ENCODE results near the gene NUDT16L1.

DNA sequence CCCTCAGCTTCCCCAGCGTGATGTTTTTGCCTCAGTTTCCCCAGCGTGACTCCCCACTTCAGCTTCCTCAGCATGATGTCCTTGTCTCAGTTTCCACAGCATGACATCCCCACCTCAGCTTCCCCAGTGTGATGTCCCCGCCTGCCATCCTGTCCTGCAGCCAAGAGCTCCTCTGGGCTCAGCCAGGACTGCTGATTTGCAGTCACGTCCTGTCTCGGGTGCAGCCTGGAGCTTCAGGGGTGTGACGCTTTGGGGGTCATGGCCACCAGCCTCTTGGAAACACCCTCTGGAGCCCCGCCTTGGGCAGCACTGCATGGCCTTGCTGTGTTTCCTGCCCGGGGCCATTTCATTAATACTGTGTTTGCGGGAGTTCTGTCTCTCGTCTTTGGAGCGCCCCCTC is 16.5 kb upstream of the NUDT16L1 start:
- TF ChIP-seq ZNF699 (CRISPR knock-in tag; IDR thresholded peaks at IDR 0.05; ENCODE audit: insufficient replicate concordance) (no peak), POLR2A (conservative IDR thresholded peaks at IDR 0.05) (no peak), SP2 (IDR thresholded peaks at IDR 0.05; ENCODE audit: extremely low read depth, low read depth, low read length, poor library complexity, severe bottlenecking) (no peak), BACH1 (tag; IDR thresholded peaks at IDR 0.05) (no peak)
- TF ChIP-seq, protein P1, sequence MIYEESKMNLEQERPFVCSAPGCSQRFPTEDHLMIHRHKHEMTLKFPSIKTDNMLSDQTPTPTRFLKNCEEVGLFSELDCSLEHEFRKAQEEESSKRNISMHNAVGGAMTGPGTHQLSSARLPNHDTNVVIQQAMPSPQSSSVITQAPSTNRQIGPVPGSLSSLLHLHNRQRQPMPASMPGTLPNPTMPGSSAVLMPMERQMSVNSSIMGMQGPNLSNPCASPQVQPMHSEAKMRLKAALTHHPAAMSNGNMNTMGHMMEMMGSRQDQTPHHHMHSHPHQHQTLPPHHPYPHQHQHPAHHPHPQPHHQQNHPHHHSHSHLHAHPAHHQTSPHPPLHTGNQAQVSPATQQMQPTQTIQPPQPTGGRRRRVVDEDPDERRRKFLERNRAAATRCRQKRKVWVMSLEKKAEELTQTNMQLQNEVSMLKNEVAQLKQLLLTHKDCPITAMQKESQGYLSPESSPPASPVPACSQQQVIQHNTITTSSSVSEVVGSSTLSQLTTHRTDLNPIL (CRISPR knock-in tag; IDR thresholded peaks at IDR 0.05): no peak
- TF ChIP-seq, protein P2, sequence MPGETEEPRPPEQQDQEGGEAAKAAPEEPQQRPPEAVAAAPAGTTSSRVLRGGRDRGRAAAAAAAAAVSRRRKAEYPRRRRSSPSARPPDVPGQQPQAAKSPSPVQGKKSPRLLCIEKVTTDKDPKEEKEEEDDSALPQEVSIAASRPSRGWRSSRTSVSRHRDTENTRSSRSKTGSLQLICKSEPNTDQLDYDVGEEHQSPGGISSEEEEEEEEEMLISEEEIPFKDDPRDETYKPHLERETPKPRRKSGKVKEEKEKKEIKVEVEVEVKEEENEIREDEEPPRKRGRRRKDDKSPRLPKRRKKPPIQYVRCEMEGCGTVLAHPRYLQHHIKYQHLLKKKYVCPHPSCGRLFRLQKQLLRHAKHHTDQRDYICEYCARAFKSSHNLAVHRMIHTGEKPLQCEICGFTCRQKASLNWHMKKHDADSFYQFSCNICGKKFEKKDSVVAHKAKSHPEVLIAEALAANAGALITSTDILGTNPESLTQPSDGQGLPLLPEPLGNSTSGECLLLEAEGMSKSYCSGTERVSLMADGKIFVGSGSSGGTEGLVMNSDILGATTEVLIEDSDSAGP (CRISPR knock-in tag; IDR thresholded peaks at IDR 0.05): no peak
- TF ChIP-seq, protein P3, sequence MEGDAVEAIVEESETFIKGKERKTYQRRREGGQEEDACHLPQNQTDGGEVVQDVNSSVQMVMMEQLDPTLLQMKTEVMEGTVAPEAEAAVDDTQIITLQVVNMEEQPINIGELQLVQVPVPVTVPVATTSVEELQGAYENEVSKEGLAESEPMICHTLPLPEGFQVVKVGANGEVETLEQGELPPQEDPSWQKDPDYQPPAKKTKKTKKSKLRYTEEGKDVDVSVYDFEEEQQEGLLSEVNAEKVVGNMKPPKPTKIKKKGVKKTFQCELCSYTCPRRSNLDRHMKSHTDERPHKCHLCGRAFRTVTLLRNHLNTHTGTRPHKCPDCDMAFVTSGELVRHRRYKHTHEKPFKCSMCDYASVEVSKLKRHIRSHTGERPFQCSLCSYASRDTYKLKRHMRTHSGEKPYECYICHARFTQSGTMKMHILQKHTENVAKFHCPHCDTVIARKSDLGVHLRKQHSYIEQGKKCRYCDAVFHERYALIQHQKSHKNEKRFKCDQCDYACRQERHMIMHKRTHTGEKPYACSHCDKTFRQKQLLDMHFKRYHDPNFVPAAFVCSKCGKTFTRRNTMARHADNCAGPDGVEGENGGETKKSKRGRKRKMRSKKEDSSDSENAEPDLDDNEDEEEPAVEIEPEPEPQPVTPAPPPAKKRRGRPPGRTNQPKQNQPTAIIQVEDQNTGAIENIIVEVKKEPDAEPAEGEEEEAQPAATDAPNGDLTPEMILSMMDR (IDR thresholded peaks at IDR 0.05 in 2 of 3, conservative IDR thresholded peaks at IDR 0.05 in 1 of 3; ENCODE audit: insufficient read depth in 2 of 3, low read depth in 1 of 3, low read length in 3 of 3): no peak
- TF ChIP-seq, protein P4, sequence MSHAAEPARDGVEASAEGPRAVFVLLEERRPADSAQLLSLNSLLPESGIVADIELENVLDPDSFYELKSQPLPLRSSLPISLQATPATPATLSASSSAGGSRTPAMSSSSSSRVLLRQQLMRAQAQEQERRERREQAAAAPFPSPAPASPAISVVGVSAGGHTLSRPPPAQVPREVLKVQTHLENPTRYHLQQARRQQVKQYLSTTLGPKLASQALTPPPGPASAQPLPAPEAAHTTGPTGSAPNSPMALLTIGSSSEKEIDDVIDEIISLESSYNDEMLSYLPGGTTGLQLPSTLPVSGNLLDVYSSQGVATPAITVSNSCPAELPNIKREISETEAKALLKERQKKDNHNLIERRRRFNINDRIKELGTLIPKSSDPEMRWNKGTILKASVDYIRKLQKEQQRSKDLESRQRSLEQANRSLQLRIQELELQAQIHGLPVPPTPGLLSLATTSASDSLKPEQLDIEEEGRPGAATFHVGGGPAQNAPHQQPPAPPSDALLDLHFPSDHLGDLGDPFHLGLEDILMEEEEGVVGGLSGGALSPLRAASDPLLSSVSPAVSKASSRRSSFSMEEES (CRISPR knock-in tag; IDR thresholded peaks at IDR 0.05): no peak
- TF ChIP-seq, protein P5, sequence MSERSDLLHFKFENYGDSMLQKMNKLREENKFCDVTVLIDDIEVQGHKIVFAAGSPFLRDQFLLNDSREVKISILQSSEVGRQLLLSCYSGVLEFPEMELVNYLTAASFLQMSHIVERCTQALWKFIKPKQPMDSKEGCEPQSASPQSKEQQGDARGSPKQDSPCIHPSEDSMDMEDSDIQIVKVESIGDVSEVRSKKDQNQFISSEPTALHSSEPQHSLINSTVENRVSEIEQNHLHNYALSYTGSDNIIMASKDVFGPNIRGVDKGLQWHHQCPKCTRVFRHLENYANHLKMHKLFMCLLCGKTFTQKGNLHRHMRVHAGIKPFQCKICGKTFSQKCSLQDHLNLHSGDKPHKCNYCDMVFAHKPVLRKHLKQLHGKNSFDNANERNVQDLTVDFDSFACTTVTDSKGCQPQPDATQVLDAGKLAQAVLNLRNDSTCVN (CRISPR knock-in tag; IDR thresholded peaks at IDR 0.05): no peak
